ENCODE data around the gene MEIOB. TPM values are rescaled to one million over a fixed set of nuclear protein-coding genes. Genes with fewer than 3 reads are reported as not detected.
"Not testable (repeated sequence)": the region's sequence is repeated elsewhere in the genome, so short reads cannot be mapped to it uniquely, and the experiment has no call there.

Gene MEIOB
- polyA plus RNA-seq (not detected in 3 replicates), polyA minus RNA-seq (not detected in 3 replicates)
- not detected for polyA plus RNA-seq (2011; ENCODE audit: low read depth)
- polyA plus RNA-seq (2011; cell fraction: cytosol; rRNA removed), result 0.04 TPM in 1 of 2 replicates, not detected in the other
- not detected in 2 replicates for polyA plus RNA-seq (2011; cell fraction: nucleus; rRNA removed)
- not detected in 2 replicates for polyA plus RNA-seq (2012; ENCODE audit: low replicate concordance)
- polyA minus RNA-seq (2011; cell fraction: cytosol; rRNA and poly(A)+ RNA removed), result not detected
- not detected in 2 replicates for polyA minus RNA-seq (2011; cell fraction: nucleus; rRNA and poly(A)+ RNA removed)

GRCh38 chr16:1871974-1872635 lies at the start of gene MEIOB:
Gene MEIOB (minus strand): TSS chr16:1872164. CDS start chr16:1868175, 3,989 bp downstream.
- Histone ChIP-seq H3K9ac (ENCODE audit: control insufficient read depth, extremely low read depth, insufficient read depth, low read length) (no peak within 1 kb of the TSS), H3K79me2 (ENCODE audit: control insufficient read depth, insufficient read depth, low read length) (no peaks in the 10 kb centered on the region), H4K20me1 (ENCODE audit: control insufficient read depth, extremely low read depth, insufficient read depth, low read length) (no peaks in the 10 kb centered on the region), H3K9me1 (ENCODE audit: control insufficient read depth, extremely low read depth, insufficient read depth, low read length) (no peaks in the 10 kb centered on the region), H3K36me3 (ENCODE audit: control insufficient read depth in 2 of 2, extremely low read depth in 1 of 2, insufficient read depth in 2 of 2, low read length in 2 of 2) (no peaks in the 10 kb centered on the region), H3K27ac (ENCODE audit: control insufficient read depth, insufficient read depth, low read length) (no peak within 1 kb of the TSS), H3K9me3 (ENCODE audit: control insufficient read depth, low read depth, low read length) (no peaks in the 10 kb centered on the region), H3K4me2 (ENCODE audit: control insufficient read depth, extremely low read depth, insufficient read depth, low read depth, low read length) (peak within 1 kb of the TSS; percentile 48), H3K4me1 (ENCODE audit: control insufficient read depth, extremely low read depth, insufficient read depth, low read length) (peaks cover 9% of the 10 kb centered on the region), H3K27me3 (ENCODE audit: control insufficient read depth, extremely low read depth, insufficient read depth, low read length) (no peaks in the 10 kb centered on the region), H3K4me3 (ENCODE audit: control insufficient read depth in 2 of 3, extremely low read depth in 1 of 3, insufficient read depth in 2 of 3, low read depth in 1 of 3, low read length in 3 of 3) (peak within 1 kb of the TSS in 1 of 3 experiments; percentile 3), H2AFZ (ENCODE audit: control insufficient read depth, low read length) (peak within 1 kb of the TSS; percentile 12)
- TF ChIP-seq CTCF (optimal IDR thresholded peaks at IDR 0.05 in 1 of 3, IDR thresholded peaks at IDR 0.05 in 1 of 3, conservative IDR thresholded peaks at IDR 0.05 in 1 of 3; ENCODE audit: extremely low read depth in 1 of 3, insufficient read depth in 2 of 3, low read length in 3 of 3) (no peak), EZH2 (IDR thresholded peaks at IDR 0.05; ENCODE audit: low read length) (no peak)
- DNase-seq (ENCODE audit: low read depth, low spot score) (no peak), FAIRE-seq (no peak)
- dilution Hi-C loops (cut with MboI; ENCODE audit: extremely low pct_ligation_motif_present, low sequenced_read_pairs), result no loop called here

DNA sequence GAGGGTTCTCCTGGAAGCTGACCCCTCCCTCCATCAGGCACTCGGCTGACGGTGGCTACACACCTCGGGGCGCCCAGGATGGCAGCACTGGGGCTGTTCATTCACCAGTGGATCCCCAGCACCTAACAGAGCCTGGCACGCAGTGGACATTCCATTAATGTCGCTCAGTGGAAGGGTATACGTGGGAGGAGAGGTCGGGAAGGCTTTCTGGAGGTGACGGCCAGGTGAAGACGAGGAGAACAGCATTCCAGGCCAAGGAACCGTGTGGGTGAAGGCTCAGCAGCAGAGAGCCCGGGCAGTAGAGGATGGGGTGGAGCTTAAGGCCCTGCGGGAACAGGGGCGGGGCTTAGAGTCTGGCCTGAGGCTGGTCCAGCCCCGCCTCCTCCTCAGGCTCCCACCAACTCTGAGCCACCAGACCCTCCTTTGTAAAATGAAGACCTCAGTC lies 48.8 kb upstream of the MEIOB start:
- no peaks in the 10 kb centered on the region for H3K4me1 ChIP-seq (ENCODE audit: control insufficient read depth, extremely low read depth, insufficient read depth, low read length)
- H3K4me3 ChIP-seq (ENCODE audit: control insufficient read depth in 2 of 3, extremely low read depth in 1 of 3, insufficient read depth in 2 of 3, low read depth in 1 of 3, low read length in 3 of 3), result no peak overlapping the region
- peaks cover 69% of the 10 kb centered on the region for H3K27me3 ChIP-seq (ENCODE audit: control insufficient read depth, extremely low read depth, insufficient read depth, low read length)
- no peaks in the 10 kb centered on the region for H3K36me3 ChIP-seq (ENCODE audit: control insufficient read depth in 2 of 2, extremely low read depth in 1 of 2, insufficient read depth in 2 of 2, low read length in 2 of 2)
- H3K9ac ChIP-seq (ENCODE audit: control insufficient read depth, extremely low read depth, insufficient read depth, low read length), result no peak overlapping the region
- H3K4me2 ChIP-seq (ENCODE audit: control insufficient read depth, extremely low read depth, insufficient read depth, low read depth, low read length), result no peak overlapping the region
- H4K20me1 ChIP-seq (ENCODE audit: control insufficient read depth, extremely low read depth, insufficient read depth, low read length), result no peaks in the 10 kb centered on the region
- dilution Hi-C loops (cut with MboI; ENCODE audit: extremely low pct_ligation_motif_present, low sequenced_read_pairs), result no loop called here
- DNase-seq (ENCODE audit: low read depth, low spot score) (no peak), FAIRE-seq (no peak)
- TF ChIP-seq CTCF (optimal IDR thresholded peaks at IDR 0.05 in 1 of 3, IDR thresholded peaks at IDR 0.05 in 1 of 3, conservative IDR thresholded peaks at IDR 0.05 in 1 of 3; ENCODE audit: extremely low read depth in 1 of 3, insufficient read depth in 2 of 3, low read length in 3 of 3) (no peak), EZH2 (IDR thresholded peaks at IDR 0.05; ENCODE audit: low read length) (peak; percentile 32)
- H2AFZ ChIP-seq (ENCODE audit: control insufficient read depth, low read length), result no peak overlapping the region
- no peaks in the 10 kb centered on the region for H3K79me2 ChIP-seq (ENCODE audit: control insufficient read depth, insufficient read depth, low read length)
- no peaks in the 10 kb centered on the region for H3K9me3 ChIP-seq (ENCODE audit: control insufficient read depth, low read depth, low read length)
- no peaks in the 10 kb centered on the region for H3K9me1 ChIP-seq (ENCODE audit: control insufficient read depth, extremely low read depth, insufficient read depth, low read length)
- H3K27ac ChIP-seq (ENCODE audit: control insufficient read depth, insufficient read depth, low read length), result no peak overlapping the region

DNA sequence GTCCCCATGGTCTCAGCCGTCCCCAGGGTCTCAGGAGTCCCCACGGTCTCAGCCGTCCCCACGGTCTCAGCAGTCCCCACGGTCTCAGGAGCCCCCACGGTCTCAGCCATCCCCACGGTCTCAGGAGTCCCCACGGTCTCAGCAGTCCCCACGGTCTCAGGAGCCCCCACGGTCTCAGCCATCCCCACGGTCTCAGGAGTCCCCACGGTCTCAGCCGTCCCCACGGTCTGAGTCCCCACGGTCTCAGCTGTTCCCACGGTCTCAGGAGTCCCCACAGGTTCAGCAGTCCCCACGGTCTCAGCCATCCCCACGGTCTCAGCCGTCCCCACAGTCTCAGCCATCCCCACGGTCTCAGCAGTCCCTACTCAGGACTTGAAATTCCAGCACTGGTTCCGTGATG lies 48.2 kb upstream of the MEIOB start:
- H3K9ac ChIP-seq (ENCODE audit: control insufficient read depth, extremely low read depth, insufficient read depth, low read length); H2AFZ ChIP-seq (ENCODE audit: control insufficient read depth, low read length); H3K9me3 ChIP-seq (ENCODE audit: control insufficient read depth, low read depth, low read length); H3K4me2 ChIP-seq (ENCODE audit: control insufficient read depth, extremely low read depth, insufficient read depth, low read depth, low read length); H4K20me1 ChIP-seq (ENCODE audit: control insufficient read depth, extremely low read depth, insufficient read depth, low read length); H3K36me3 ChIP-seq (ENCODE audit: control insufficient read depth in 2 of 2, extremely low read depth in 1 of 2, insufficient read depth in 2 of 2, low read length in 2 of 2); H3K79me2 ChIP-seq (ENCODE audit: control insufficient read depth, insufficient read depth, low read length); FAIRE-seq; H3K4me1 ChIP-seq (ENCODE audit: control insufficient read depth, extremely low read depth, insufficient read depth, low read length); dilution Hi-C loops (cut with MboI; ENCODE audit: extremely low pct_ligation_motif_present, low sequenced_read_pairs); H3K4me3 ChIP-seq (ENCODE audit: control insufficient read depth in 2 of 3, extremely low read depth in 1 of 3, insufficient read depth in 2 of 3, low read depth in 1 of 3, low read length in 3 of 3); H3K27ac ChIP-seq (ENCODE audit: control insufficient read depth, insufficient read depth, low read length); DNase-seq (ENCODE audit: low read depth, low spot score); H3K9me1 ChIP-seq (ENCODE audit: control insufficient read depth, extremely low read depth, insufficient read depth, low read length): not testable (repeated sequence)
- H3K27me3 ChIP-seq (ENCODE audit: control insufficient read depth, extremely low read depth, insufficient read depth, low read length), result peaks cover 74% of the 10 kb centered on the region

Data from keratinocyte (primary cell).